ENCODE measurements around the gene INCA1.

The INCA1 gene

DNA sequence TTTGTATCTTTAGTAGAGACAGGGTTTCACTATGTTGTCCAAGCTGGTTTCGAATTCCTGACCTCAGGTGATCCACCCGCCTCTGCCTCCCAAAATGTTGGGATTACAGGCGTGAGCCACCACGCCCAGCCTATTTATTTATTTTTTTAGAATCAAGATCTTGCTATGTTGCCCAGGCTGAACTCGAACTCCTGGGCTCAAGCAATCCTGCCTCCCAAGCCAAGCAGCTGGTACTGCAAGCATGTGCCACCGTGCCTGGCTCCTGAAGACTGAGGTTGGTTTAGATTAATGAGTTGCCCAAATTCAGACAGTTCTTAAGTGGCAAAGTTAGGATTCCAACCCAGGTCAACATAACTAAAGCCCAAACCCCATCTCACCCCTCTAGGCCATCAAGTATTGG lies 30.0 kb upstream of the INCA1 start:
- Mint-ChIP-seq H3K9me3 (no peaks in the 10 kb centered on the region), H3K4me3 (no peak overlapping the region), H3K4me1 (peaks cover 14 to 28% of the 10 kb centered on the region in 2 donors), H3K36me3 (peaks cover 23 to 27% of the 10 kb centered on the region in 2 donors), H3K27ac (no peak overlapping the region), H3K27me3 (peaks cover 0 to 19% of the 10 kb centered on the region in 2 donors)
- ATAC-seq (replicated peaks), result no peak
- no peak for DNase-seq

DNA sequence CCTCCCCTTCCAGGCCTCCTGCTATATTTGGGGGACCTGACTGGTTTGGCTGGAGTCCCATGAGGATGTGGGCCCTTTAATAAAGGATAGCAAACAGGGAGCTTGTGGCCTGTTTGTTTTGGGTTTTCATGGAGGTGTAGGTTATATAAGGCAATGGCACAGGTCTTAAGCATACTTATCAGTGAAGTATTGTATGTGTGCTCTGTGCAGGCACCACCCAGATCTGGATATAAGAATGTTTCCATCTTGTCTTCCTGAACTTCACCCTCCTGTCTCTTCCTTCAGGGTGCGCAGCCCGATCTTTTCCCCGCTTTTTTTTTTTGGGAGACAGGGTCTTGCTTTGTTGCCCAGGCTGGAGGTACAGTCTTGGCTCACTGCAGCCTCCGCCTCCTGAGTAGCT lies 27.3 kb upstream of the INCA1 start:
- H3K27me3 Mint-ChIP-seq, result peaks cover 8 to 31% of the 10 kb centered on the region in 2 donors
- H3K36me3 Mint-ChIP-seq, result peaks cover 46 to 50% of the 10 kb centered on the region in 2 donors
- DNase-seq, result no peak
- no peak for ATAC-seq (replicated peaks)
- H3K4me1 Mint-ChIP-seq, result peaks cover 6 to 16% of the 10 kb centered on the region in 2 donors
- no peaks in the 10 kb centered on the region for H3K9me3 Mint-ChIP-seq
- H3K4me3 Mint-ChIP-seq, result no peak overlapping the region
- H3K27ac Mint-ChIP-seq, result no peak overlapping the region

- peaks cover 11 to 22% of the 10 kb centered on the region in 2 donors for H3K4me1 Mint-ChIP-seq
- DNase-seq (no peak), ATAC-seq (replicated peaks) (no peak)
- peaks cover 8 to 36% of the 10 kb centered on the region in 2 donors for H3K27me3 Mint-ChIP-seq
- peak overlapping the region; percentile 5 for H3K27ac Mint-ChIP-seq
- H3K9me3 Mint-ChIP-seq, result no peaks in the 10 kb centered on the region
- no peak overlapping the region for H3K4me3 Mint-ChIP-seq
- peaks cover 55 to 57% of the 10 kb centered on the region in 2 donors for H3K36me3 Mint-ChIP-seq
Measured at GRCh38 chr17:5023588-5024147, 26.3 kb upstream of the INCA1 start.

- Mint-ChIP-seq H3K36me3 (peaks cover 55 to 58% of the 10 kb centered on the region in 2 donors), H3K4me3 (no peak overlapping the region), H3K27me3 (peaks cover 8 to 36% of the 10 kb centered on the region in 2 donors), H3K9me3 (no peaks in the 10 kb centered on the region), H3K27ac (no peak overlapping the region), H3K4me1 (peaks cover 11 to 26% of the 10 kb centered on the region in 2 donors)
- DNase-seq (no peak), ATAC-seq (replicated peaks) (no peak)
Measured at GRCh38 chr17:5022171-5022711, 24.9 kb upstream of the INCA1 start.

- Mint-ChIP-seq H3K4me3 (no peak overlapping the region), H3K9me3 (no peaks in the 10 kb centered on the region), H3K27me3 (peaks cover 8 to 29% of the 10 kb centered on the region in 2 donors), H3K36me3 (peaks cover 55 to 66% of the 10 kb centered on the region in 2 donors), H3K27ac (no peak overlapping the region), H3K4me1 (peaks cover 14 to 32% of the 10 kb centered on the region in 2 donors)
- DNase-seq (no peak), ATAC-seq (replicated peaks) (no peak)
Measured at GRCh38 chr17:5020502-5021023, 23.2 kb upstream of the INCA1 start.

- peak; percentile 26 to 28 for ATAC-seq (replicated peaks)
- H3K4me1 Mint-ChIP-seq, result peaks cover 14 to 32% of the 10 kb centered on the region in 2 donors
- H3K36me3 Mint-ChIP-seq, result peaks cover 61 to 69% of the 10 kb centered on the region in 2 donors
- H3K27me3 Mint-ChIP-seq, result peaks cover 8 to 29% of the 10 kb centered on the region in 2 donors
- DNase-seq, result no peak
- H3K9me3 Mint-ChIP-seq, result no peaks in the 10 kb centered on the region
- H3K4me3 Mint-ChIP-seq, result no peak overlapping the region
- H3K27ac Mint-ChIP-seq, result no peak overlapping the region
Measured at GRCh38 chr17:5019475-5019956, 22.2 kb upstream of the INCA1 start.

- Mint-ChIP-seq H3K4me3 (no peak overlapping the region), H3K9me3 (no peaks in the 10 kb centered on the region), H3K36me3 (peaks cover 50 to 63% of the 10 kb centered on the region in 2 donors), H3K27ac (no peak overlapping the region), H3K4me1 (peaks cover 18 to 28% of the 10 kb centered on the region in 2 donors), H3K27me3 (peaks cover 4 to 23% of the 10 kb centered on the region in 2 donors)
- DNase-seq (no peak), ATAC-seq (replicated peaks) (no peak)
Measured at GRCh38 chr17:5014357-5014756, 17.0 kb upstream of the INCA1 start.

DNA sequence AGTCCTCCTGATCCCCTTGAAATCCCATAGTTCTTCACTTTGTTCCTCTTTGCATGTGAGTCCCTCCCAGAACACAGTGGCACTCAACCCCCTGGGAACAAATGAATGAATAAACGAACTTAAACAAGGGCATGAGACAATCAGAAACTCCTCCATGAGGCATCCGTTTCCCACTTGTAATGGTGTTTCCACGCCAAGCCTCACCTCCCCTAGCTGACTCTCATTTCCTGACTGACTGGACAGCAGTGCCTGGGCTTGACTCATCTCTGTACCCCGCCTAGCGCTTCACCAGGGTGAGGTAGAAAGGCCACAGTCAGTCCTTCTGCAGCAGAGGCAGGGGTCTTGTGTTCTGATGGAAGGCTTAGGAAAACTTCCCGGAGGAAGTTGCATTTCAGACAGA lies 14.6 kb upstream of the INCA1 start:
- Mint-ChIP-seq H3K4me3 (no peak overlapping the region), H3K36me3 (peaks cover 59 to 73% of the 10 kb centered on the region in 2 donors), H3K4me1 (peaks cover 14 to 17% of the 10 kb centered on the region in 2 donors), H3K27ac (no peak overlapping the region), H3K27me3 (peaks cover 9 to 31% of the 10 kb centered on the region in 2 donors), H3K9me3 (no peaks in the 10 kb centered on the region)
- DNase-seq, result no peak
- peak in 1 of 2 donors; percentile 42 for ATAC-seq (replicated peaks)

DNA sequence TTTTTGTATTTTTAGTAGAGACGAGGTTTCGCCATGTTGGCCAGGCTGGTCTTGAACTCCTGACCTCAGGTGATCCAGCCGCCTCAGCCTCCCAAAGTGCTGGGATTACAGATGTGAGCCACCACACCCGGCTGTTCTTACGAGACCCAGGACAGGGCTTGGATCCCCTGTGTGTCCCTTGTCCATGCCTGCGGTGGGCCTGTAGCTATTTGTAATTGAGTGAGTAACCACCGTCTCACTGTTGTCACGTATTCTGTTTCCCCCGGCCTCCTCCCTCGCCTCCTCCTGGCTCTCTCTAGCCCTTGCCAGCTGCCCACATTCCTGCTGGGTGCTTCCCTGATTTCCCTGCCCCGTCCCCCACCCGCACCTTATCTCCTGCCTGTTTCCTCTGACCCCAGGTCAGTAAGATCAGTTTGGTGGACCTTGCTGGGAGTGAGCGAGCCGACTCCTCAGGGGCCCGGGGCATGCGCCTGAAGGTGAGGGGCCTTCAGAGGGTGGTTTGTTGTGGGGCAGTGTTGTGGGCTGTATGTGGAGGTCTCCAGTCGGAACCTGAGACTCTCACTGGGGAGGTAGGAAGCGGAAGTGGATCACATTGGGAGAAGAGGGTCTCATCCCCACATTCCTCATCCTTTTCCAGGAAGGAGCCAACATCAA lies 6.0 kb upstream of the INCA1 start:
- Mint-ChIP-seq H3K27ac (no peak overlapping the region), H3K4me3 (no peak overlapping the region), H3K36me3 (peaks cover 77 to 80% of the 10 kb centered on the region in 2 donors), H3K4me1 (peaks cover 21 to 28% of the 10 kb centered on the region in 2 donors), H3K9me3 (no peaks in the 10 kb centered on the region), H3K27me3 (peaks cover 7 to 41% of the 10 kb centered on the region in 2 donors)
- ATAC-seq (replicated peaks) (no peak), DNase-seq (no peak)

GRCh38 chr17:5002121-5002788 lies 4.9 kb upstream of the INCA1 start:
- H3K36me3 Mint-ChIP-seq, result peaks cover 66 to 69% of the 10 kb centered on the region in 2 donors
- DNase-seq (no peak), ATAC-seq (replicated peaks) (no peak)
- H3K27ac Mint-ChIP-seq, result no peak overlapping the region
- H3K27me3 Mint-ChIP-seq, result peaks cover 6 to 38% of the 10 kb centered on the region in 2 donors
- H3K4me1 Mint-ChIP-seq, result peaks cover 21 to 30% of the 10 kb centered on the region in 2 donors
- H3K9me3 Mint-ChIP-seq, result no peaks in the 10 kb centered on the region
- H3K4me3 Mint-ChIP-seq, result no peak overlapping the region

- Mint-ChIP-seq H3K4me1 (peaks cover 27 to 37% of the 10 kb centered on the region in 2 donors), H3K9me3 (no peaks in the 10 kb centered on the region), H3K4me3 (no peak overlapping the region), H3K27ac (no peak overlapping the region), H3K36me3 (peaks cover 48 to 55% of the 10 kb centered on the region in 2 donors), H3K27me3 (peaks cover 7 to 29% of the 10 kb centered on the region in 2 donors)
- DNase-seq, result no peak
- no peak for ATAC-seq (replicated peaks)
Measured at GRCh38 chr17:5000237-5000639, 2.9 kb upstream of the INCA1 start.

DNA sequence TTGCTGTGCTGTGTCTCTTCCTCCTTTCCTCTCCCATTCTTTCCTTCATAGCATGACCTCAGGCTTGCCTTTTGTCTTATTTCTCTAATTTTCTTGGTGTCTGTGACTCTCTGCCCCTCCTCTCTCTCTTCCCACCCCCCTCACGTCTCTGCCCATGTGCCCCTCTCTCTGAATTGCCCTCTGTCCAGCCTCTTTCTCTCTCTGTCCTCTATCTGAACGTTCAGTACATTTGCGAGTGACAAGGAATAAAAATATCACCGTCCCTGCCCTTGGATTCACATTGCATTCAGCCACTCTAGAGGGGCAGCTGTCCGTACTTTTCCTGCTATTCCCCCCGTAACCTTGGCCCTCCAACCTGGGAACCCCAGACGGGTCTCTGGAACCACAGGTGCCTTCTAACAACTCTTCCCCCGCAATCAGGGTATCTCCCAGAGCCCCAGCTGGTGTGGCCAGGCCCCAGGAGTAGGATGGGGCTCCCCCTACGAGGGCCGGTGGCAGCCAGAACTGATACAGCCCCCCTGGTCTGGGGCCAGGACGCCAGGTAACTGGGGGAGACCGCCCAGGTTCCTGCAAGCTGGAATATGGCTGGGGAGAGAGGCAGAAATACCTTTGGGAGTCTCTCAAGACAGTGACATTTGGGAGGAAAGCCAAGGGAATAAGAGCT lies 2.2 kb upstream of the INCA1 start:
- no peak for DNase-seq

DNA sequence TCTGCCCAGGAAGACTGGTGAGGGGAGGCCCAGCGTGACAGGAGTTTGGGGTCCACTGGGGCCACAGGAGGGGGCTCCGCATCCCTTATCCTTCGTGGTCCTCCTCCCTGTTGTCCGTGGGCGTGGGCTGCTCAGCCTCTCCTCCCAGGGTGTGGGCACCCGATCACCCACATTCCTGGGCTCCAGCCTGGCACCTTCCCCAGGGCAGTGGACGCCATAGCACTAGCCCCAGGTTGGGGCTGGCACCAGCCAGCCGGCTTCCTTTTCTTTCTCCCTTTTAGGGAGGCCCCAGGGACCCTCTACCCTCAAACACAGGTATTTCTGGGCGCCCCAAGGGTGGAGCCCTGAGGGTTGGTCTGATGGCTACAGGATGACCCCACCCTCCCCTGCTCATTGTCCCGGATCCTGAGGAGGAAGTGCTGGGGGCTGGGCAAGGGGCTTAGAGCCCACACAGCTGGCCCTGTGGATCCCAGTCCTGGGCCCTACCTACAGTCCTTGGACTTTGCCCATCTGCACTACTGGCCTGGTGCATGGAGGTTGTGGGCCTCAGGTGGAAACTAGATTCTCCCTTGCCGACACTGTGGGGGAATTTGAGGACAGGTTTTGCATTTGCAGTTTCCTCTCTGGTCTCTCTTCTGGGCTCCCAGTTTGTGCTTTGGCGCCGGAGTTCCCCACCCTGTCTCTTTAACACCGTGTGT lies 1.6 kb upstream of the INCA1 start:
- peak in 1 of 2 donors; percentile 27 for ATAC-seq (replicated peaks)
- Mint-ChIP-seq H3K9me3 (no peaks in the 10 kb centered on the region), H3K27me3 (peaks cover 5 to 28% of the 10 kb centered on the region in 2 donors), H3K27ac (peak overlapping the region; percentile 89), H3K36me3 (peaks cover 34 to 41% of the 10 kb centered on the region in 2 donors), H3K4me1 (peaks cover 27 to 37% of the 10 kb centered on the region in 2 donors), H3K4me3 (peak overlapping the region; percentile 78 to 94)
- DNase-seq, result no peak

More for the DNA sequence above, 2.2 kb upstream of the INCA1 start:
- H3K4me1 Mint-ChIP-seq, result peaks cover 27 to 37% of the 10 kb centered on the region in 2 donors
- H3K4me3 Mint-ChIP-seq, result peak overlapping the region; percentile 78 to 94
- no peak for ATAC-seq (replicated peaks)
- H3K36me3 Mint-ChIP-seq, result peaks cover 41 to 48% of the 10 kb centered on the region in 2 donors
- H3K27ac Mint-ChIP-seq, result peak overlapping the region; percentile 32
- peaks cover 8 to 29% of the 10 kb centered on the region in 2 donors for H3K27me3 Mint-ChIP-seq
- H3K9me3 Mint-ChIP-seq, result no peaks in the 10 kb centered on the region

Data from stimulated activated naive B cell treated with anti-CD40 and anti-IgM and Interleukin-4, amounts not matched to agents 10 μg/mL and 1 μg/mL and 100 μg/mL, for 72 hours (primary cell).